ENCODE measurements around the gene ISCU. TPM values are rescaled to one million over a fixed set of nuclear protein-coding genes. Genes with fewer than 3 reads are reported as not detected.

The ISCU gene
- total RNA-seq = 159 and 189 TPM in 2 replicates

GRCh38 chr12:108562348-108563135 is at the start of gene ISCU:
Gene ISCU (plus strand): TSS chr12:108562596. CDS start chr12:108562623, 27 bp downstream.

DNA sequence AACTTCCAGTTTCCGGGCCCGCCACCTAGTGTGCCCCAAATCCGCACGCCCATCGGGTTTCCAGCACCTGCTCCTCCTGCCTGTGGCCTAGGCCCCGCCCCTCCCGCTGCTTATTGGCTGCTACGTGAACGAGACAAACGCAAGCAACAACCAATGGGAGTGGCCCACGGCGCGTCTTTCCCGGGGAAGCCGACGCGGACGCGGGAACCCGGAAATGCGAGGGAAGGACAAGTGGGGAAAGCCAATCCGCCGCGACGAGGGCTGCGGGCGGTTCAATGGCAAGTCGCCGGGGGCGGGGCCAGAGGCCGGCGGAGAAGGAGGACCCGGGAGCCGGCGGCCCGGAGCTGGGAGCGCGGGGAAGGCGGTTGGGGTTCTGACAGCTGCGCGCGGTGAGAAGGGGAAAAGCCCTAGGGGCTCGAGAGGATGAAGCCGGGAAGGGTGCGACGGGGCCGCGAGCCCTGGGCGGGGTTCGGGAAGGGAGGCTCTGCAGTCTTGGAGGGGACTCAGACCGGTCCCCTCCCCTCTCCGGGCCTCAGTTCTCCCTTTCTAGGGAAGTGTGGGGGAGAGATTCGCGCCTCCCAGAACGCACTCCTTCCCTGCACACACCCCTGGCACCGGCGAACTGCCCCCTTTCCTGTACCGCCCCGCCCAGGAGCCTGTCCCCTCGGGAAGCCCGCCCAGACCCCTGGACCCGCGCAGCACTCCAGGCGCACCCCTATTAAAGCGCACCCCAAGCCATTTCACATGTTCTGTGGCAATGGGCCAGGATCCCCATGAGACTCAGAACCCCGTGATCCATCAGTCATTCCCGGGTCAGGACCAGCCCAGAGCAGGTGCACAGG is 47.2 kb upstream of the ISCU start, which contains the start of gene FICD:
Gene FICD (plus strand): TSS at position 305 of the 842 bp plus-strand sequence. CDS start 1,696 bp downstream, outside the sequence.

DNA sequence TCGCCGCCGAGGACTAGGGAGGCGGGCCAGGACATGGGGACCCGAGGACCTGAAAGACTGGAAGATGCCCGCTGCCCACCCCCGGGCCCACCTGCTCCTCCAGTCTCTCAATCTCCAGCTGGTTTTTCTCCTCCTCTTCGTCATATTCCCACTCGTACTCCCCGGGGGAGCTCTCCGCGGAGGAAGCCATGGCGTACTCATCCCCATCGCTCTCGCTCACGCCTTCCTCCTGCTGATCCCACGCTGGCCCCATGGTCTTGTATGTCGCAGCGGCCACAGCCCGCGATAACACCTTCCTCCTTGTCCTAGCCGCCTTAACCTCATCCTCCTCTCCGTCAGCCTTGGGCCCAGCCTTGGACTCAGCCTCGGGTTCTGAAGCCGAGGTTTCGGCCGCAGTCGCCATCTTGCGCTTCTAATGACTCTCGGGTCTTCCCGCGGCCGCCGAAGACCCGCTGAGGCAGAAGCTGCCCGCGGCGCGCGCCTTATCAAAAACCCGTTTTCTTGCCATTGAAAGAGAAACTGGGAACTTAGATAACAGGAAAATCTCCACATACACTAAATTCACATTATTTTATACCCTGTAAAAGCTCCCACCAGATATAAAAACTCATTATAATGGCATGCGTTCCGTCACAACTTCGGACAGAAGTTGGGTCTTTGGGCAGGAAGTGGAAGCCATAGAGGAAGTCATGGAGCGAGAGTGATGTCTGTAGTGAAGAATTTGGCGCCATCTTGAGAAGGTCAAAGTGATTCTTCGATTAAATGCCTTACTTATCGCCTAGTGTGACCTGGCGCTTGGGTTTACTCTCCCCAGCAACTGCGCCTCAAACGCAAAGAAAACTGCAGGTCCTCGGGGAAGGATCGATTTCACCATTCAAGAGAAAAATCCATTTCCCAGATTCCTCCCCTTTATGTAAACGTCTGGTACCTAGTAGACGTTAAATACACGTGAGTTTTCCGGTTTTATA is 1.4 kb upstream of the ISCU start, which contains the start of gene SART3:
Gene SART3 (minus strand): TSS at position 422 of the 968 bp plus-strand sequence. CDS start 19 bp downstream, at position 403.

DNA sequence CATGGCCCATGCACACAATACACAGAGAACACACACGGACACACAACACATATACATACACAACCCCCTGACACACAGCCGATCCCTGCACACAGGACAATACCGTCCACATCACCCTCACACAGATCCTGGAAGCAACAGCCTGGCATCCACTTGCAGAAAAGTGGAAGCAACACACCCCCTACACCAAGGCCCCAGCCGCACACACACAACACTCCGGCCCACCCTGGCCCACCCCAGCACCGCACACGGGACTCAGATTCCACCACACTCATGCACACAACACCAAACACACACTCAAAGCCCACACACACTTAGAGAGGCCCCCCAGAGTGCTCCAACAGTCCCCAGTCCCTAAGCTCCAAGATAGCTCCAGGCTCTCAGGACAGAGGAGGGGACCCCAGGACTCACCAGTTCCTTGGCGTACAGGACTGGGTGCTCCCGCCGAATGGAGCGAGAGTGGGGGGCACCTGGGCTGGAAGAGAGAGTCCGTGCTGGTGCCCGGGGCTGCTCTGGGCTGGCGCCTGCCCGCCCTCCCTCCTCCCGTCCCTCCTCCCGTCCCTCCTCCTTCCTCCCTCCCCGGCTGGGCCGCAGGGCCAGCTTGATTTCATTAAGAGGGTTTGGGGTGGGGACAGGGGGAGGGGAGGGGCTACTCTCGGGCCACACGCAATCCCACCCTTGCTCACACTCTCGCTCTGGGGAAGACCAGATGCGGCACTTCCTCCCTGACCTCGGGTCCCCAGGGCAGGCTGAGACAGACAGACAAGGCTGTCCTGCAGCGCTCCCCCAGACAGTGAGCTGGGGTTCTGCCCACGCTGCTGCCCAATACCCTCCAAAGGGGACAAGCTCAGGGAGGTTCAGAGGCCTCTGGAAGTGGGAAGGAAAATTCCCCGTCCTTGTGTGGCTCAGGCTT is 35.4 kb downstream of the ISCU start, which contains the start of gene TMEM119:
Gene TMEM119 (minus strand): TSS at position 526 of the 913 bp plus-strand sequence. CDS start 5,701 bp downstream, outside the sequence.

Other genes starting within 250 kb of the ISCU start
- 0.09 and 0.14 TPM in 2 replicates for gene CMKLR1, start 223.3 kb upstream of the ISCU start, total RNA-seq
- gene FICD, start 47.3 kb upstream of the ISCU start, total RNA-seq = 12.0 and 12.2 TPM in 2 replicates
- 86.1 and 116 TPM in 2 replicates for gene SART3, start 1.4 kb upstream of the ISCU start, total RNA-seq
- 44.5 and 62.7 TPM in 2 replicates for gene TMEM119, start 35.5 kb downstream of the ISCU start, total RNA-seq
- 0.85 and 2.0 TPM in 2 replicates for gene SELPLG, start 71.3 kb downstream of the ISCU start, total RNA-seq
- 141 and 199 TPM in 2 replicates for gene CORO1C, start 168.9 kb downstream of the ISCU start, total RNA-seq

Measured in smooth muscle cell of bladder (primary cell).